ENCODE results near the gene CWC25. TPM values are rescaled to one million over a fixed set of nuclear protein-coding genes. Genes with fewer than 3 reads are reported as not detected.
A peak's percentile ranks its signal among the peaks of the same experiment; 100 is the strongest.

CWC25 gene
- total and polyA plus RNA-seq, 9 of the 15 experiments (the other 6 are each of a cell fraction or from before 2014, with no cell fraction given): 16.5 to 27.4 (median 23.0) TPM

- TF ChIP-seq UBTF (IDR thresholded peaks at IDR 0.05; ENCODE audit: borderline replicate concordance in 1 of 2, low read depth in 2 of 2, low read length in 2 of 2) (0 out of 4 replicates have a peak, but pooled peaks of 1 of the 2 experiments have one; percentile 35), GTF3C2 (IDR thresholded peaks at IDR 0.05; ENCODE audit: borderline replicate concordance, extremely low read depth, insufficient read length) (peak; percentile 5), NR2F6 (CRISPR knock-in tag; IDR thresholded peaks at IDR 0.05) (no peak), ZSCAN29 (IDR thresholded peaks at IDR 0.05) (peak; percentile 69), ZNF589 (CRISPR knock-in tag; IDR thresholded peaks at IDR 0.05; ENCODE audit: low read depth) (0 out of 2 replicates have a peak, but pooled peaks have one; percentile 47), ZNF197 (CRISPR knock-in tag; IDR thresholded peaks at IDR 0.05; ENCODE audit: low read depth) (no peak), GMEB1 (CRISPR knock-in tag; IDR thresholded peaks at IDR 0.05) (no peak), HES1 (IDR thresholded peaks at IDR 0.05; ENCODE audit: low read depth) (0 out of 2 replicates have a peak, but pooled peaks have one; percentile 21), ZSCAN32 (CRISPR knock-in tag; IDR thresholded peaks at IDR 0.05) (no peak), E2F8 (IDR thresholded peaks at IDR 0.05; ENCODE audit: low read depth, partially characterized antibody) (no peak), MXI1 (IDR thresholded peaks at IDR 0.05; ENCODE audit: low read depth, low read length) (0 out of 2 replicates have a peak, but pooled peaks have one; percentile 41), SRF (CRISPR knock-in tag; IDR thresholded peaks at IDR 0.05) (peak in 1 of 2 experiments; percentile 46; a peak in 1 of 4 replicates), RUNX1 (IDR thresholded peaks at IDR 0.05; ENCODE audit: low read depth) (no peak), ZNF316 (IDR thresholded peaks at IDR 0.05) (no peak), NR2C2 (CRISPR knock-in tag; IDR thresholded peaks at IDR 0.05) (no peak), NR2C2 (tag; IDR thresholded peaks at IDR 0.05) (peak; percentile 79)
These were observed 43.1 kb upstream of the CWC25 start (continued) for GRCh38 chr17:38867968-38868816.

Data from K562 (cell line).